A549 (cell line): ENCODE results near the gene IQCN. TPM values are rescaled to one million over a fixed set of nuclear protein-coding genes. Genes with fewer than 3 reads are reported as not detected.

Experiments
- ATAC-seq, 2 experiments: fragments of 200-7000 bp in 1 of 2; fragments of >200 bp in 1 of 2; cut with Nextera tagmentation in 1 of 2; cut with Tn5 transposase in 1 of 2; 3 replicates each; pipeline versions ENCODE4 v1.8.0 to v1.9.1; 2018 to 2020; ENCODE audit warnings: mild to moderate bottlenecking in 1 of 2, moderate library complexity in 1 of 2
- CTCF ChIA-PET: fragments of 300-600 bp; sonication (Branson Sonifier 250); formaldehyde crosslinking; extraction: SDS; loops from one replicate; lab custom pipeline; 2021; ENCODE audit warnings: antibody characterized with exemption, inconsistent platforms; lab: Yijun Ruan, JAX
- POLR2A ChIA-PET: fragments of 350-600 bp; formaldehyde crosslinking; extraction: SDS; loops from one replicate; lab custom pipeline; 2021; ENCODE audit warnings: antibody characterized with exemption, inconsistent platforms; lab: Yijun Ruan, JAX
- DNase-seq, 2 experiments: peaks; one replicate each; pipeline versions ENCODE4 v3.0.0 to v3.0.0-alpha.2; 2011 to 2016; ENCODE audit warnings: low read depth in 1 of 2, low spot score in 1 of 2
- FAIRE-seq: peaks from 2 replicates; lab custom pipeline; 2011; peaks lifted over from hg19 to GRCh38; lab: Jason Lieb, UNC
- H3K27ac ChIP-seq, 2 experiments: fragments of >200 bp; sonication (Bioruptor Twin); formaldehyde crosslinking; 3 replicates each; pipeline ENCODE4 v1.5.1; 2016 to 2017
- H3K4me1 ChIP-seq: fragments of >200 bp; sonication (Bioruptor Twin); formaldehyde crosslinking; 3 replicates; pipeline ENCODE4 v1.6.1; 2016
- H3K4me2 ChIP-seq: fragments of >200 bp; sonication (Bioruptor Twin); formaldehyde crosslinking; 3 replicates; pipeline ENCODE4 v1.6.1; 2016
- H3K4me3 ChIP-seq: fragments of >200 bp; sonication (Bioruptor Twin); formaldehyde crosslinking; 3 replicates; pipeline ENCODE4 v1.5.1; 2016
- H3K9me3 ChIP-seq: fragments of >200 bp; sonication (Bioruptor Twin); formaldehyde crosslinking; 3 replicates; pipeline ENCODE4 v1.6.1; 2016
- ATOH8 ChIP-seq: fragments of 250-450 bp; sonication (Bioruptor Pico); IDR thresholded peaks from 2 replicates; pipeline ENCODE4 v1.5.0; 2020; ENCODE audit warnings: low read depth, mild to moderate bottlenecking, moderate library complexity
- BHLHE40 ChIP-seq: IDR thresholded peaks from 2 replicates; pipeline ENCODE4 v1.6.1; 2012; ENCODE audit warnings: low read depth, low read length, inconsistent platforms
- CEBPB ChIP-seq, 2 experiments: fragments of >200 bp in 1 of 2; sonication (Bioruptor Twin) in 1 of 2; formaldehyde crosslinking in 1 of 2; IDR thresholded peaks; 2 replicates each; pipeline ENCODE4 v1.6.1; 2012 to 2016
- EHMT2 ChIP-seq: fragments of 200-600 bp; sonication (generic); IDR thresholded peaks from 2 replicates; pipeline ENCODE4 v1.6.1; 2016; ENCODE audit warnings: antibody characterized with exemption, low read depth, mild to moderate bottlenecking, moderate library complexity
- ESRRA ChIP-seq: fragments of 150-350 bp; IDR thresholded peaks from 2 replicates; pipeline ENCODE4 v1.6.1; 2014; ENCODE audit warnings: mild to moderate bottlenecking, low read length, borderline replicate concordance
- FOXS1 ChIP-seq: fragments of 250-450 bp; sonication (Bioruptor Pico); IDR thresholded peaks from 2 replicates; pipeline ENCODE4 v1.5.0; 2020; ENCODE audit warnings: mild to moderate bottlenecking, moderate library complexity
- GATA3 ChIP-seq: IDR thresholded peaks from 2 replicates; pipeline ENCODE4 v1.6.1; 2012; ENCODE audit warnings: borderline replicate concordance
- HDAC2 ChIP-seq: fragments of 200-600 bp; sonication (generic); IDR thresholded peaks from 2 replicates; pipeline ENCODE4 v1.6.1; 2016
- HES2 ChIP-seq: fragments of >200 bp; sonication (Bioruptor Twin); formaldehyde crosslinking; IDR thresholded peaks from 2 replicates; pipeline ENCODE4 v1.6.1; 2016
- HEYL ChIP-seq: fragments of 250-450 bp; sonication (Bioruptor Pico); IDR thresholded peaks from 2 replicates; pipeline ENCODE4 v1.8.0; 2021; ENCODE audit warnings: mild to moderate bottlenecking, moderate library complexity
- HOXB13 ChIP-seq: fragments of 250-450 bp; sonication (Bioruptor Pico); IDR thresholded peaks from 2 replicates; pipeline ENCODE4 v1.5.0; 2020; ENCODE audit warnings: low read depth, mild to moderate bottlenecking, moderate library complexity
- HOXB5 ChIP-seq: fragments of 250-450 bp; sonication (Bioruptor Pico); IDR thresholded peaks from 2 replicates; pipeline ENCODE4 v1.5.0; 2020; ENCODE audit warnings: mild to moderate bottlenecking, moderate library complexity
- KDM1A ChIP-seq: fragments of 200-600 bp; sonication (generic); IDR thresholded peaks from 2 replicates; pipeline ENCODE4 v1.6.1; 2016; ENCODE audit warnings: low read depth, mild to moderate bottlenecking
- MYC ChIP-seq: IDR thresholded peaks from 2 replicates; pipeline ENCODE4 v1.6.1; 2012; ENCODE audit warnings: mild to moderate bottlenecking, inconsistent platforms, low read length, improper control_type of control experiment, borderline replicate concordance
- NFE2L2 ChIP-seq: fragments of 150-350 bp; conservative IDR thresholded peaks from 2 replicates; pipeline ENCODE4 v1.6.1; 2014; ENCODE audit warnings: low read length
- NPAS2 ChIP-seq: fragments of 250-450 bp; sonication (Bioruptor Pico); IDR thresholded peaks from 2 replicates; pipeline ENCODE4 v1.8.0; 2022; ENCODE audit warnings: mild to moderate bottlenecking, moderate library complexity, borderline replicate concordance
- RAD21 ChIP-seq, 2 experiments: fragments of >200 bp in 1 of 2; sonication (Bioruptor Twin) in 1 of 2; formaldehyde crosslinking in 1 of 2; IDR thresholded peaks in 1 of 2; conservative IDR thresholded peaks in 1 of 2; 2 replicates in 1 of 2; 3 replicates in 1 of 2; pipeline ENCODE4 v1.6.1; 2012 to 2018; ENCODE audit warnings: inconsistent platforms in 1 of 2
- RCOR1 ChIP-seq: fragments of 150-350 bp; IDR thresholded peaks from 2 replicates; pipeline ENCODE4 v1.6.1; 2014; ENCODE audit warnings: antibody characterized with exemption, low read length, low read depth
- REST ChIP-seq: fragments of 200-600 bp; sonication (generic); IDR thresholded peaks from 2 replicates; pipeline ENCODE4 v1.6.1; 2016; ENCODE audit warnings: antibody characterized with exemption, mild to moderate bottlenecking, moderate library complexity
- SMC3 ChIP-seq: fragments of >200 bp; sonication (Bioruptor Twin); formaldehyde crosslinking; IDR thresholded peaks from 3 replicates; pipeline ENCODE4 v1.6.1; 2018; ENCODE audit warnings: inconsistent platforms
- TFCP2L1 ChIP-seq: fragments of 250-450 bp; sonication (Bioruptor Pico); IDR thresholded peaks from 2 replicates; pipeline ENCODE4 v1.5.0; 2021; ENCODE audit warnings: mild to moderate bottlenecking
- WGBS: methylation state at CpG from one replicate; pipeline ENCODE4 v1.1.6; 2017; ENCODE audit errors: missing lambda C conversion rate; 5-methylcytosine and 5-hydroxymethylcytosine counted together
- polyA plus RNA-seq, 4 experiments: library from polyadenylated mRNA; depleted of rRNA in 3 of 4; stranded (reverse); fragments of >200 nt; fragmentation: RNase III in 1 of 4; extraction: RNeasy Plus Mini Kit Qiagen cat#74134 plus additional on column Dnase treatment in 1 of 4; gene quantifications; 2 replicates in 3 of 4; 3 replicates in 1 of 4; pipeline ENCODE4 v1.2.3, GENCODE V29; 2011 to 2017

Gene IQCN
- polyA plus RNA-seq, 2 of the 4 experiments (the other 2 are of a cell fraction): 0.34 to 0.50 TPM

GRCh38 chr19:18265582-18265981 lies 8.7 kb downstream of the IQCN start:
- DNase-seq (no peak), ATAC-seq (no peak), FAIRE-seq (no peak)
- ChIA-PET CTCF (interaction anchor here (1.0 to 1.4 kb wide), 2 partner anchors 13 to 145 kb away, joined by 3 to 5 read pairs; no protein-coding TSS in a partner anchor), POLR2A (no interaction called here)
- no peak for TF ChIP-seq EHMT2
- TF ChIP-seq MYC: no peak
- no peak for TF ChIP-seq HDAC2
- TF ChIP-seq CEBPB (IDR thresholded peaks at IDR 0.05): no peak
- TF ChIP-seq HEYL (CRISPR knock-in tag): no peak
- no peak for TF ChIP-seq NPAS2
- no peak for TF ChIP-seq FOXS1
- no peak for TF ChIP-seq ESRRA
- TF ChIP-seq REST: no peak
- no peak for TF ChIP-seq RCOR1
- no peak for TF ChIP-seq ATOH8
- TF ChIP-seq HES2: no peak
- TF ChIP-seq NFE2L2: no peak
- TF ChIP-seq BHLHE40: no peak
- no peak for TF ChIP-seq TFCP2L1 (CRISPR knock-in tag)
- no peak for TF ChIP-seq RAD21 (conservative IDR thresholded peaks at IDR 0.05 in 1 of 2, IDR thresholded peaks at IDR 0.05 in 1 of 2)
- Histone ChIP-seq H3K4me3 (no peak overlapping the region), H3K9me3 (no peaks in the 10 kb centered on the region), H3K4me1 (no peaks in the 10 kb centered on the region), H3K27ac (no peak overlapping the region), H3K4me2 (no peak overlapping the region)
- WGBS: 88% methylated on average over 3 of the region's 7 CpGs

- no peak overlapping the region for H3K27ac ChIP-seq
- ChIA-PET POLR2A (no interaction called here), CTCF (interaction anchor here (1.0 to 1.4 kb wide), 2 partner anchors 12 to 145 kb away, joined by 3 to 5 read pairs; no protein-coding TSS in a partner anchor)
- no peaks in the 10 kb centered on the region for H3K4me1 ChIP-seq
- no peak for TF ChIP-seq HOXB13 (CRISPR knock-in tag)
- TF ChIP-seq GATA3: no peak
- TF ChIP-seq SMC3: no peak
- TF ChIP-seq HES2: no peak
- no peak for TF ChIP-seq HDAC2
- TF ChIP-seq HOXB5 (CRISPR knock-in tag): no peak
- no peak for TF ChIP-seq RCOR1
- no peak for TF ChIP-seq BHLHE40
- no peak for TF ChIP-seq KDM1A
- no peak for TF ChIP-seq CEBPB (IDR thresholded peaks at IDR 0.05)
- H3K4me2 ChIP-seq: no peak overlapping the region
- H3K9me3 ChIP-seq: no peaks in the 10 kb centered on the region
- ATAC-seq (no peak), FAIRE-seq (no peak), DNase-seq (no peak)
- H3K4me3 ChIP-seq: no peak overlapping the region
- WGBS: 90% methylated on average over 4 of the region's 23 CpGs
These were observed 9.2 kb downstream of the IQCN start for GRCh38 chr19:18264971-18265540.
